GM12878 (cell line): ENCODE data around the gene OR11H6. TPM values are rescaled to one million over a fixed set of nuclear protein-coding genes. Genes with fewer than 3 reads are reported as not detected.

Experiments
- ATAC-seq: fragments of 200-7000 bp; cut with Tn5 transposase; 3 replicates; pipeline ENCODE4 v1.9.1; 2020; ENCODE audit warnings: mild to moderate bottlenecking, moderate library complexity
- BruUV-seq: library from RNA; stranded (reverse); fragments of 400-500 nt; replicated peaks from 2 replicates; lab custom pipeline; 2021; lab: Mats Ljungman, UMichigan
- CTCF ChIA-PET: fragments of 300-600 bp; sonication (Branson Sonifier 250); formaldehyde crosslinking; extraction: SDS; loops from one replicate; lab custom pipeline; 2021; ENCODE audit warnings: inconsistent platforms; lab: Yijun Ruan, JAX
- POLR2A ChIA-PET: fragments of 350-600 bp; formaldehyde crosslinking; extraction: SDS; loops from one replicate; lab custom pipeline; 2021; ENCODE audit warnings: inconsistent platforms; lab: Charles Lee
- RAD21 ChIA-PET: fragments of 300-600 bp; sonication (Branson Sonifier 250); formaldehyde crosslinking; loops from one replicate; lab custom pipeline; 2023; ENCODE audit warnings: antibody characterized with exemption; ENCODE audit not compliant: unreplicated experiment; lab: Charles Lee
- SMC1A ChIA-PET: fragments of 300-600 bp; sonication (Branson Sonifier 250); formaldehyde crosslinking; loops from one replicate; lab custom pipeline; 2023; ENCODE audit not compliant: unreplicated experiment, uncharacterized antibody; lab: Charles Lee
- DNase-seq: peaks from one replicate; pipeline ENCODE4 v3.0.0-alpha.2; 2011; ENCODE audit warnings: low read depth, low spot score
- FAIRE-seq: peaks from 3 replicates; lab custom pipeline; 2011; peaks lifted over from hg19 to GRCh38; lab: Jason Lieb, UNC
- H2AFZ ChIP-seq: 2 replicates; pipeline ENCODE4 v1.6.0; 2011; ENCODE audit warnings: low read depth, low read length, control low read depth; ENCODE audit not compliant: control insufficient read depth
- H3K27ac ChIP-seq: 2 replicates; pipeline ENCODE4 v1.5.1; 2011; ENCODE audit warnings: control low read depth; ENCODE audit not compliant: control insufficient read depth, insufficient read depth
- H3K27me3 ChIP-seq, 2 experiments: replicated peaks in 1 of 2; 2 replicates each; pipeline versions ENCODE4 v1.6.0 to v1.6.1; 2011; ENCODE audit warnings: low read length in 1 of 2; ENCODE audit not compliant: control insufficient read depth in 2 of 2, insufficient read depth in 2 of 2
- H3K36me3 ChIP-seq, 2 experiments: 2 replicates each; pipeline ENCODE4 v1.5.1; 2011; ENCODE audit warnings: low read length in 1 of 2; ENCODE audit not compliant: control insufficient read depth in 2 of 2, insufficient read depth in 2 of 2
- H3K4me1 ChIP-seq: 2 replicates; pipeline ENCODE4 v1.6.1; 2011; ENCODE audit warnings: mild to moderate bottlenecking, low read length, moderate library complexity, mixed read lengths; ENCODE audit not compliant: control insufficient read depth, insufficient read depth
- H3K4me2 ChIP-seq: 2 replicates; pipeline ENCODE4 v1.6.0; 2011; ENCODE audit warnings: control low read depth; ENCODE audit not compliant: control insufficient read depth, insufficient read depth
- H3K4me3 ChIP-seq: fragments of 200-600 bp; sonication (generic); 2 replicates; pipeline ENCODE4 v1.5.1; 2016
- H3K79me2 ChIP-seq: 2 replicates; pipeline ENCODE4 v1.6.0; 2011; ENCODE audit warnings: low read length; ENCODE audit not compliant: control insufficient read depth, insufficient read depth
- H3K9ac ChIP-seq: 2 replicates; pipeline ENCODE4 v1.8.0; 2011; ENCODE audit warnings: low read length, control low read depth, mixed read lengths; ENCODE audit not compliant: control insufficient read depth, insufficient read depth
- H3K9me3 ChIP-seq: replicated peaks from 3 replicates; pipeline ENCODE4 v1.5.1; 2011; ENCODE audit warnings: mild to moderate bottlenecking, low read length; ENCODE audit not compliant: control insufficient read depth, insufficient read depth
- H4K20me1 ChIP-seq: 2 replicates; pipeline ENCODE4 v1.6.0; 2011; ENCODE audit not compliant: control insufficient read depth, insufficient read depth
- ATF7 ChIP-seq: fragments of 450-650 bp; IDR thresholded peaks from 2 replicates; pipeline ENCODE4 v1.6.1; 2016; ENCODE audit warnings: low read depth, mild to moderate bottlenecking
- CBX5 ChIP-seq: sonication (generic); IDR thresholded peaks from 2 replicates; pipeline ENCODE4 v1.6.1; 2016; ENCODE audit warnings: low read depth, moderate library complexity, mild to moderate bottlenecking, inconsistent platforms
- E2F8 ChIP-seq: fragments of 450-650 bp; IDR thresholded peaks from 2 replicates; pipeline ENCODE4 v1.6.1; 2018; ENCODE audit warnings: mild to moderate bottlenecking, low read depth, moderate library complexity; ENCODE audit not compliant: partially characterized antibody
- FOXM1 ChIP-seq: IDR thresholded peaks from 2 replicates; pipeline ENCODE4 v1.6.1; 2012; ENCODE audit warnings: low read depth, mild to moderate bottlenecking, inconsistent platforms, low read length, moderate library complexity
- IKZF1 ChIP-seq: fragments of 450-650 bp; conservative IDR thresholded peaks from 2 replicates; pipeline ENCODE4 v1.6.1; 2017; ENCODE audit warnings: antibody characterized with exemption, mild to moderate bottlenecking
- RAD21 ChIP-seq: IDR thresholded peaks from 2 replicates; pipeline ENCODE4 v1.6.1; 2011; ENCODE audit warnings: mild to moderate bottlenecking, low read depth, low read length, moderate library complexity; ENCODE audit not compliant: insufficient read depth
- REST ChIP-seq: IDR thresholded peaks from 2 replicates; pipeline ENCODE4 v1.6.1; 2012; ENCODE audit warnings: mild to moderate bottlenecking, low read depth, low read length
- SREBF1 ChIP-seq: IDR thresholded peaks from 2 replicates; pipeline ENCODE4 v1.6.1; 2012; ENCODE audit warnings: mild to moderate bottlenecking, low read length
- SREBF2 ChIP-seq: IDR thresholded peaks from 2 replicates; pipeline ENCODE4 v1.6.1; 2012; ENCODE audit warnings: mild to moderate bottlenecking, low read length
- SUPT20H ChIP-seq: IDR thresholded peaks from 2 replicates; pipeline ENCODE4 v1.6.1; 2011; ENCODE audit warnings: low read depth, mild to moderate bottlenecking, low read length, moderate library complexity, borderline replicate concordance; ENCODE audit not compliant: control insufficient read depth
- ZNF207 ChIP-seq: fragments of 450-650 bp; IDR thresholded peaks from 2 replicates; pipeline ENCODE4 v1.6.1; 2014; ENCODE audit warnings: antibody characterized with exemption, mild to moderate bottlenecking, borderline replicate concordance
- WGBS: methylation state at CpG from one replicate; pipeline ENCODE4 v1.1.6; 2016; ENCODE audit warnings: low lambda C conversion rate; ENCODE audit not compliant: insufficient replicate concordance, insufficient coverage; ENCODE audit errors: missing lambda C conversion rate; 5-methylcytosine and 5-hydroxymethylcytosine counted together
- in situ Hi-C: fragments of 300-500 bp; cut with MboI; formaldehyde crosslinking; loops from 9 replicates; pipeline ENCODE4 v1.14.3; 2018; ENCODE audit warnings: mixed read lengths
- intact Hi-C: fragments of 100-400 bp; cut with micrococcal nuclease; formaldehyde crosslinking; loops from one replicate; pipeline ENCODE4 v1.14.2; 2022; ENCODE audit not compliant: unreplicated experiment
- polyA plus RNA-seq, 11 experiments: library from polyadenylated mRNA; depleted of rRNA in 4 of 11; unstranded in 6 of 11; stranded (reverse) in 5 of 11; fragments of >200 nt; fragmentation: Nextera tagmentation in 4 of 11; fragmentation: Illumina TruSeq in 1 of 11; extraction: Ambion mirVana in 4 of 11; extraction: Trizol in 1 of 11; gene quantifications; 1 replicate in 1 of 11; 2 replicates in 10 of 11; pipeline versions ENCODE4 v1.2.1 to v1.2.3, GENCODE V29; 2011 to 2016; ENCODE audit warnings: inconsistent platforms in 2 of 11, missing spikeins in 2 of 11, low read depth in 1 of 11
- total RNA-seq, 4 experiments: library from RNA; depleted of rRNA in 3 of 4; stranded (reverse); fragments of >200 nt in 3 of 4; fragmentation: Illumina TruSeq in 1 of 4; extraction: Trizol in 1 of 4; gene quantifications; 2 replicates each; pipeline versions ENCODE4 v1.2.1 to v1.2.3, GENCODE V29; 2013 to 2021

OR11H6 gene
- total and polyA plus RNA-seq, 10 of the 15 experiments (the other 5 are each of a cell fraction or from before 2014, with no cell fraction given): not detected

DNA sequence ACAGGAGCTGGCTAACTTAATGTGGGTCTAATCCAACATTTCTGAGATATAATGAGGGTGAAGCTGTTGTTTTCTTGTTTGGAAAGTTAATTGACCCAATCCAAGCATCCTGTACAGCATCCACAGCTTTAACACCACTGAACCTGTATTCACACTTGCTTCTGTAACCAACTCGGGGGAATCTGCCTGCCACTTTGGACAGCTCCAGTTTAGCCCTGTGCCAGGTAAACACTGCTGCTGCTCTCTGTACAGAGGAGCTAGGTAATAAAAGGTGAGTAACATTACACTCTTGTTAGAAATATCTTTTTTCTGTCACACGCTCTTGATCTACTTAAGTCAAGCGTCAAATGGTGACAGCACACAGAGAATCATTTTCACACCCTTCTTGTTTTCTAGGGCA lies 32.1 kb upstream of the OR11H6 start:
- no peaks in the 10 kb centered on the region for H3K79me2 ChIP-seq
- no peaks in the 10 kb centered on the region for H3K27me3 ChIP-seq
- TF ChIP-seq REST: peak; percentile 31; the same call in 1 of the 2 replicates
- TF ChIP-seq ATF7: no peak
- WGBS: 12% methylated on average over 3 of the region's 3 CpGs
- no peak overlapping the region for H2AFZ ChIP-seq
- H4K20me1 ChIP-seq: no peaks in the 10 kb centered on the region
- H3K36me3 ChIP-seq: no peaks in the 10 kb centered on the region
- ChIA-PET SMC1A (no interaction called here), POLR2A (no interaction called here), CTCF (interaction anchor here (1.1 kb wide), 1 partner anchor 9 kb away, joined by 3 read pairs; no protein-coding TSS in a partner anchor), RAD21 (no interaction called here)
- ATAC-seq (no peak), DNase-seq (no peak), FAIRE-seq (no peak)
- no peaks in the 10 kb centered on the region for H3K4me1 ChIP-seq
- in situ Hi-C loops (no loop called here), intact Hi-C loops (no loop called here)
- no peak overlapping the region for H3K4me2 ChIP-seq
- BruUV-seq: no TSS peak
- no peak overlapping the region for H3K9ac ChIP-seq
- no peak overlapping the region for H3K4me3 ChIP-seq
- H3K9me3 ChIP-seq: no peaks in the 10 kb centered on the region
- H3K27ac ChIP-seq: no peak overlapping the region

GRCh38 chr14:20194101-20194500 lies 29.4 kb upstream of the OR11H6 start:
- intact Hi-C loops: no loop called here

More at GRCh38 chr14:20194101-20194500, 29.4 kb upstream of the OR11H6 start:
- no peak for ATAC-seq
- in situ Hi-C loops: no loop called here
- Histone ChIP-seq H3K4me3 (no peak overlapping the region), H3K4me2 (no peak overlapping the region), H3K79me2 (no peaks in the 10 kb centered on the region), H3K9ac (no peak overlapping the region), H4K20me1 (no peaks in the 10 kb centered on the region), H3K4me1 (no peaks in the 10 kb centered on the region), H3K9me3 (no peaks in the 10 kb centered on the region), H3K27ac (no peak overlapping the region), H3K36me3 (no peaks in the 10 kb centered on the region), H3K27me3 (no peaks in the 10 kb centered on the region), H2AFZ (no peak overlapping the region)
- no peak for FAIRE-seq
- DNase-seq: no peak
- CTCF ChIA-PET: no interaction called here
- SMC1A ChIA-PET: no interaction called here
- RAD21 ChIA-PET: no interaction called here
- BruUV-seq: no TSS peak
- TF ChIP-seq CBX5 (no peak), SREBF2 (no peak), SREBF1 (no peak), SUPT20H (no peak), IKZF1 (no peak), E2F8 (no peak), FOXM1 (no peak), RAD21 (no peak), ZNF207 (no peak)
- POLR2A ChIA-PET: no interaction called here
